ENCODE measurements around the gene TBC1D13. TPM values are rescaled to one million over a fixed set of nuclear protein-coding genes. Genes with fewer than 3 reads are reported as not detected.

The TBC1D13 gene
- total RNA-seq, 2 donors from 2014 or later = 17.4 to 21.6 TPM

GRCh38 chr9:128768606-128769005 is 18.4 kb upstream of the TBC1D13 start:
- Histone ChIP-seq H3K9me3 (no peaks in the 10 kb centered on the region), H3K9ac (ENCODE audit: low read depth in 2 of 2, low read length in 2 of 2) (no peak overlapping the region), H3K4me1 (peaks cover 10% of the 10 kb centered on the region), H3K27me3 (no peaks in the 10 kb centered on the region), H3K27ac (no peak overlapping the region), H3K4me3 (no peak overlapping the region), H3K36me3 (no peaks in the 10 kb centered on the region)
- TF ChIP-seq CTCF (IDR thresholded peaks at IDR 0.05) = no peak
- intact Hi-C loops (cut with DNase I) = no loop called here
- no peak for DNase-seq

GRCh38 chr9:128770286-128771030 is 16.6 kb upstream of the TBC1D13 start:
- DNase-seq = no peak
- Histone ChIP-seq H3K9me3 (no peaks in the 10 kb centered on the region), H3K4me3 (peak overlapping the region; percentile 91), H3K36me3 (no peaks in the 10 kb centered on the region), H3K9ac (ENCODE audit: low read depth in 2 of 2, low read length in 2 of 2) (peak overlapping the region; percentile 99), H3K4me1 (peaks cover 10% of the 10 kb centered on the region), H3K27ac (peak overlapping the region; percentile 92), H3K27me3 (no peaks in the 10 kb centered on the region)
- no peak for TF ChIP-seq CTCF (IDR thresholded peaks at IDR 0.05)
- intact Hi-C loops (cut with DNase I) = no loop called here

- Histone ChIP-seq H3K4me1 (peaks cover 10% of the 10 kb centered on the region), H3K9me3 (no peaks in the 10 kb centered on the region), H3K27ac (peak overlapping the region; percentile 92), H3K9ac (ENCODE audit: low read depth in 2 of 2, low read length in 2 of 2) (peak overlapping the region; percentile 99), H3K4me3 (peak overlapping the region; percentile 91), H3K36me3 (no peaks in the 10 kb centered on the region), H3K27me3 (no peaks in the 10 kb centered on the region)
- no peak for TF ChIP-seq CTCF (IDR thresholded peaks at IDR 0.05)
- peak; percentile 44 for DNase-seq
- intact Hi-C loops (cut with DNase I) = no loop called here
These were observed 15.8 kb upstream of the TBC1D13 start for GRCh38 chr9:128771094-128771721.

- Histone ChIP-seq H3K9ac (ENCODE audit: low read depth in 2 of 2, low read length in 2 of 2) (peak within 1 kb of the TSS; percentile 99), H3K27ac (peak within 1 kb of the TSS; percentile 92), H3K9me3 (no peaks in the 10 kb centered on the region), H3K27me3 (no peaks in the 10 kb centered on the region), H3K4me3 (peak within 1 kb of the TSS; percentile 91), H3K36me3 (no peaks in the 10 kb centered on the region), H3K4me1 (peaks cover 10% of the 10 kb centered on the region)
- peak; percentile 93 for DNase-seq
- intact Hi-C loops (cut with DNase I) = no loop called here
- TF ChIP-seq CTCF (IDR thresholded peaks at IDR 0.05) = no peak
These were observed 15.1 kb upstream of the TBC1D13 start, which contains the start of gene ZER1 for GRCh38 chr9:128771745-128772519. TSS of gene ZER1 (minus strand) at chr9:128771927. CDS start at chr9:128755565, 16,362 bp downstream.

- Histone ChIP-seq H3K9me3 (no peaks in the 10 kb centered on the region), H3K36me3 (no peaks in the 10 kb centered on the region), H3K9ac (ENCODE audit: low read depth in 2 of 2, low read length in 2 of 2) (no peak overlapping the region), H3K4me3 (no peak overlapping the region), H3K27ac (no peak overlapping the region), H3K4me1 (peaks cover 10% of the 10 kb centered on the region), H3K27me3 (no peaks in the 10 kb centered on the region)
- no peak for TF ChIP-seq CTCF (IDR thresholded peaks at IDR 0.05)
- intact Hi-C loops (cut with DNase I) = no loop called here
- no peak for DNase-seq
These were observed 14.0 kb upstream of the TBC1D13 start for GRCh38 chr9:128773049-128773448.

All from colonic mucosa (tissue), 4 donors.